Renal cortex interstitium (tissue), 11 donors: ENCODE results near the gene ILKAP. TPM values are rescaled to one million over a fixed set of nuclear protein-coding genes. Genes with fewer than 3 reads are reported as not detected.
A peak's percentile ranks its signal among the peaks of the same experiment; 100 is the strongest.

ENCODE experiments used
- DNase-seq, 11 donors: peaks; one replicate each; pipeline ENCODE4 v3.0.0-alpha.2; 2013; ENCODE audit warnings: low read depth in 9 of 11, low spot score in 4 of 11; ENCODE audit errors: extremely low read depth in 1 of 11
- polyA plus RNA-seq, 3 donors: library from polyadenylated mRNA; unstranded; fragments of 120-200 nt; gene quantifications; one replicate each; pipeline ENCODE4 v1.2.1, GENCODE V29; 2013; ENCODE audit not compliant: insufficient read length in 3 of 3

The ILKAP gene
- polyA plus RNA-seq, 3 donors, result 42.5 to 53.3 (median 47.0) TPM

DNA sequence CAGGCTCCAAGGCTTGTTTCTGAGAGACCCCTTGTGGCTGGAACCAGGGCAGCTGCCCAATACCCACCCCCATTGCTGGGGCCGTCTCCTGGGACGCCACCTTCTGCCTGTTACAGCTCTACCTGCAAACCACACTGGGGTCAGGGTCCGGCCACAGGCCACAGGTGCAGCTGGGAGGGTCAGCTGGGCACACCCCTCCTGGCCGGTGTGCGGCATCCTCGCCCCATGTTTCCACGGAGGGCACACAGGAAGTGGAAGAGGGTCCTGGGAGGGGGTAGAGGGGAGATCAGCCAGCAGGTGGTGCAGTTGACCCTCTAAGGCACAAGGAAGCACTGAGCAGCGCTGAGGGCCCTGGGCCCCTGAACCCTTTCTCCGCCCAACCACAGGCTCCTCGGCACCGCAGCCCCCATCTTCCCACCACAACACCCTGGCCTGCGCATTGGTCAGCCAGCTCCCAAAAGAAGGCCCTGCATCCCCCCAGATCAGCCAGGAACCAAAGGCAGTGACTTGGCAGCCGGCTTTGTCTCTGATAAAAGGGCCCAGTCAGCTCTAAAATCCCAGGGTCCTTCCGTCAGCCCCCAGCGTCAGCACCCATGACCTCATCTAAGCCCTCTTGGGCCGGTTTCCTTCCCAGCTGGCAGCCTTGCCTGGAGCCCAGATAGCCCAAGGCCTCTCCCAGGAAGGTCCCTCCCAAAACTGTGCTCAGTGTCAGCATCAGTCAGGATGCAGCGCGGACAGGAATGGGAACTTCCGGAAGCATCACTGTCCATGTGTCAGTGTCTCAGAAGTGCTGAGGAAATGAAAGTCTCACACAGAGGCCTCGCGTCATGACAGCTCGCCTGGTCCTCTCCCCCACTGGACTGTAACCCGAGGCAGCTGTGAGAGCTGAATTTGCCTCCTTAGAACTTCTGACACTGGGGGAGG is 43.0 kb downstream of the ILKAP start:
- no peak for DNase-seq

DNA sequence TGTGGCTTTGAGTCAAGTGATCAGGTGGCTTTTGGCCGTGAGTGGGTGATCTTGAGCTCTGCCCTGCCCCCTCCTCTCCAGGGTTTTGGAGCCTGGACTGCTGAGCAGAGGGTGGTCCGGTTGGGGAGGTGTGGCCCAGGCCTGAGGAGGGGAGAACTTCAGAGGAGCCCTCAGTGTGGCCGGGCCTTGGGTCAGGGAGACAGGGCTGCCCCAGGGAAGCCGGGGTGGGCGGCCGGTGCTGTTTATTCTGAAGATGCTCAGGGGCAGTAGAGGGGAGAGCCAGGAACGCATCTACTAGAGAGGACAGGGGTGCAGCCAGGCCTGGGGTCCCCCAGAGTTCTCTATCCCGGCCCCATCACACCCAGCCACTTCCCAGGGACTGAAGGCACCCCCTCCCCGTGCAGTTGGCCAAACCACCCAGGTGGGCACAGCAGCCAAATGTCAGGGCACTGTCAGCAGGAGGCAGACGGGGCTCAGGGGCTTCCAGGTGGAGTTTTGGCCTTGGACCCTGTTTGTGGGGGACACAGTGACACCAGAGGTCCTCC is 43.8 kb downstream of the ILKAP start:
- no peak for DNase-seq

DNA sequence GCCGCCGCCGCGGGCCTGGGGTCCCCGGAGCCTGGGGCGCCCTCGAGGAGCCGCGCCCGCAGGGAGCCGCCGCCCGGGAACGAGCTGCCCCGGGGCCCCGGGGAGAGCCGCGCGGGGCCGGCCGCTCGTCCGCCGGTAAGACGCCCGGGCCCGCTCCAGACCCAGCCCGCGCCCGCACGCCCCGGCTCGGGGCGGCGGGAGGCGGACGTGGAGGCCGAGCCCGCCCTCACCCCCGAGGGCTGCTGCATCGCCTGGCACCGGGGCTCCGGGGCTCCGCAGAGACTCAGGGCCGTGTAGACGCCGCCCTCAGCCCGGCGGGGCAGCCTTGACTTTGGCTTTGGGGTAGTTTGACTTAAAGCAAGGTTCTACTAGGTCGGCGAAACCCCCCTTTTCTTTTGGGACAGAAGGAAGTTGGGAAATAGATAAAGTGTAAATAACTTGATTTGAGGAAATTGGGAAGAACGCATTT is 44.4 kb downstream of the ILKAP start:
- DNase-seq, result no peak

DNA sequence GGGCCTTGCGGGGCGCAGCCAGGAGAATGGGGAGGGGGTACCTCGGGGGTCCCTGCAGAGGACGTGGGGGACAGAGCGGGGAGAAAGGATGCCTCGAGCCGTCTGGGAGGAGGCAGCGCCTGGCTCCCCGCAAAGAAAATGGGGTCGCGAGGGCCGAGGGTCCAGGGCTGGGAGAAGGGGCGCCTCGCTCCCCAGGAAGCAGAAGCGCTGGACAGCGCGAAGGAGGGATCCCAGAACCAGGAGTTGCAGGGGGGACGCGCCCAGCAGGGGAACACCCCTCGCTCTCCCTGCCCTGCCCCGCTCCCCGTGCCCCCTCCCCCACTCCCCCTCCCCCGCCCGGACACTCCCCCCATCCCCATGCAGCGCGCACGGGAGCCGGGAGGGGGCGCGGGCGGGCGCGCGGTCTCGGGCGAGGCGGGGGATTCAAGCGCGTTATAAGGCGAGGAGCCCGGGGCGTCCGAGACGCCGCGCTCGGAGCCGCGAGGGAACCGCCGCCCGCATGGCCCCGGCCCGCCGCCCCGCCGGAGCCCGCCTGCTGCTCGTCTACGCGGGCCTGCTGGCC is 44.9 kb downstream of the ILKAP start, which contains the start of gene ERFE:
Gene ERFE, plus strand, starts transcription at position 462 of the 562 bp plus-strand sequence. Its CDS starts 38 bp downstream, at position 500.
- DNase-seq, result no peak

DNA sequence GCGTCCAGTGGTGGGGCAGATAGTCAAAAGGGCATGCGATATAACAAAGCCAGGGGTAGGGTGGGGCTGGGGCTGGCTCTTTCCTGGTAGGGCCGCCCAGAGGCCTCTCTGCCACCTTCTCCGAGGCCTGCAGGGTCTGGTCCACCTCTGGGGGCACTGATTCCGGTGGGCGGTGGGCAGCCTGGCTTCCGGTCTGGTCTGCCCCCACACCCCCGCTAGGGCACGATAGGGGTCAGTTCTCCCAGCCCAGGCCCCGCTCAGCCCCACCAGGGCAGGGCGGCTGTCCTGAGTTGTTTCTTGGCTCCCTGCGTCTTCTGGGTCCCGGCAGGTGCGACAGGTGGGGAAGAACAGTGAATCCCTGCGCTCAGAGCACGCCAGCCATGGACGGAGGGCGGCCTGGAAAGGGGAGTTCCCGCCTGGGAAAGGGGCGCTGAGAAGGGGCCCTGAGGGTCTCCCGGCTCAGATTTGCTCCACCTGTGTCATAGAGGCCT is 45.4 kb downstream of the ILKAP start:
- DNase-seq, result no peak

DNA sequence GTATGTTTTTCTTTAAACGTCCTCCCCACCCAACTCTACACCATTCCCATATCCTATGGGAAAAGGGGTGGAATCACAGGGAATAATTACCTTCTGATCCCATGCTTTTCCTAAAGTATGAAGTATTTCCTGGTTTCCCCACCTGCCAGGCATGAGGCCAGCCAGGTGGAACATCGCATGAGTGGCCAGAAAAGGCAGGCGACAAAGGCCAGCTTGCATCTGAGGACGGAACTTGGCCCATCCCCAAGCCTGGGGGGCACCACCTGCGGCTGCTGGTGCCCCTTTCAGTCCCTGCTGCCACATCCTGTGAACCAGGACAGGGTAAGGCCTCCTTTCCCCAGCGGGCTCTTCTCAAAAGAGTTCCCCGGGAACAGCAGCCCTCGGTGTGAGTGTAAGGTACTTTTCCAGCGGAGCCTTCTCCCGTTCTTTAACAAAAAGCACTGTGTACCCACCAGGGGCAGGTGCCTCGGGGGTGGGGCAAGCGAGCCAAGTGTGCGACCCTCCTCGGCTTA is 45.9 kb downstream of the ILKAP start:
- no peak for DNase-seq

DNA sequence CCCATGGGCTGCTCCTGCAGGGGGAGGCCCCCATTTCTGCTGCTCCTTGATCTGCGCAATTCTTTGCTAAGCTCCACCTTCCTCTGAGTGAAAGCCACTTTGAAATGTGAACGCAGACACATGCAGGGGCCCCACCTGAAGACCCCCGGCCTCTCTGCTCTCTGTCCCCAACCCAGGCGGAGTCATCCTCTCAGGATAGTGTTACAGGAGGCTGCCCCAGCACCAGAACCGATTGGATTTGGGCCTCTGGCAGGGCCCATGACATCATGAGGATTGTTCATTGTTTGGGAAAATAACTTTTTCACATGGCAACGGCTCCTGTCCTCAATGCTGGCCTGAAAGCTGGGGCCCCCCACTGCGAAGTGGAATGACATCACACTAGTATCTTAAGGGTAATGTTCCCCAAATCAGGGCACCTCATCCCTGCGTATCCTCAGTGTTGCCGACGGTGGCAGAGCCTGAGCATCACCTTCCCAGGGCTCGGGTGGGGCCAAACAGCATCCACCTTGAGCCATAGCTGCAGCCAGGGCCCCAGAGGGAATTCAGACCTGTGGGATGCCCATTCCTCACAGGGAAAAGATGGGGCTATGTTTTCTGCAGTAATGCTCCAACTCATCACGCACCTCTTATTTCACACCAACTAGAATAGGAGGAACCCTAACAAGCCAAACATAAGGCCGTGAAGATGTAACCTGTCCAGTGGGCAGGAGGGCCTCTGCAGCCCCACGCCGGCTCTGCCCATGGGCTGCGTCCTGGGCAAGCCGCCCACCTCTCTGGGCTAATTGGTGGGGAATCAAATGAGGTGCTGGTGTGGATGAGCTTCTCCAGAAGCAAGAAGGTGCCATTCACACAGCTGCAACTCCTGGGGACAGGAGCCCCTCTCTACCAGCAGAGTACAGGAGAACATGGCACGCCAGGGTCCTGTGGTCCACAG is 47.5 kb downstream of the ILKAP start:
- DNase-seq, result no peak

DNA sequence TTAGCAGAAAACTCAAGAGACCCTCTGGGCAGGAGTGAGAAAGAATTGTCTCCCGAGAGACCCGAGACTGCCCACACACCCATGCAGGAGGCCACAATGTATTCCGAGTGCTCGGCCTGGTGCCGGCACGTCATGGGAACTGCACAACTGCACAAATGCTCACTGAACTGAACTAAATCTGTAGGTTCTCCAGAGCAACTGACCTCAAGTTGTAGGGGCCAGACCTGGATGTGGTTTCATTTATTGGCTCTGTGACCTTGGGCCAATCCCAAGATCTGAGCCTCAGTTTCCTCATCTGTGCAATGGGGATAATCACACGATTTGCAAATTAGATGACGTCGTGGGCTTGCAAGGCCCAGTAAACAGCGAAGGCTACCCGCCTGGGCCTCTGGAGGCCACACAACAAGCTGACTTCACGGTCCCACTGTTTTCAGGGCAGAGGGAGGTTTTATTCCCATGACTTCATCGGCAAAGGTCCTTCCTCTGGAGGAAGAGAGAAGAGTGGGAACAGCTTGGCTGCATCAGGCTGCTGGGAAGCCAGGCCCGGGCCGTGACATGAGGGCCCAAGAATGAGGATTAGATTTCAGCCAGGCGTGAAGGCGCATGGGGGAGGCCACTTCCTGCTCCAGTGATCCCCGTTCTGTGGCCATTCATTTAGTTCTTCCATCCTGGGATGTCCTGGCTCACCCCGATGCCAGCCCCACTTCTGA is 48.3 kb downstream of the ILKAP start:
- peak; percentile 61 to 91 (median 82) for DNase-seq

DNA sequence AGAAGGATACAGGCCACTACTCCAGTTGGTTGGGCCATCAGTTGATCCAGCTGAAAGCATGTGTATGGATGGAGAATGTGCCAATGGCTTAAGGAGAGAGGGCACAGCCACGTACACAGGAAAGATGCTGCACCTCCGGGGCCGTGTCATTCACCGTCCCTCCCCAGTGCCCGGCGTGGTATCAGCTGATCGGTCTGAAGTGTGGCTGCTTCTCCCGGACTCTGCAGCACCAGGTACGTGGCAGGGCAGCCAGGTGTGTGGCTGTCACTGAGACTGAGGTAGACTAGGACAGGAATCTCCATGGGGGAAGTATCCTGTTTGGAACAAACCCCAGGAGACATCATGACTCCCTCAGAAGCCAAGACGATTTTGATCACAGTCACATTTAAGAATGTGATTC is 48.9 kb downstream of the ILKAP start:
- DNase-seq, result no peak

DNA sequence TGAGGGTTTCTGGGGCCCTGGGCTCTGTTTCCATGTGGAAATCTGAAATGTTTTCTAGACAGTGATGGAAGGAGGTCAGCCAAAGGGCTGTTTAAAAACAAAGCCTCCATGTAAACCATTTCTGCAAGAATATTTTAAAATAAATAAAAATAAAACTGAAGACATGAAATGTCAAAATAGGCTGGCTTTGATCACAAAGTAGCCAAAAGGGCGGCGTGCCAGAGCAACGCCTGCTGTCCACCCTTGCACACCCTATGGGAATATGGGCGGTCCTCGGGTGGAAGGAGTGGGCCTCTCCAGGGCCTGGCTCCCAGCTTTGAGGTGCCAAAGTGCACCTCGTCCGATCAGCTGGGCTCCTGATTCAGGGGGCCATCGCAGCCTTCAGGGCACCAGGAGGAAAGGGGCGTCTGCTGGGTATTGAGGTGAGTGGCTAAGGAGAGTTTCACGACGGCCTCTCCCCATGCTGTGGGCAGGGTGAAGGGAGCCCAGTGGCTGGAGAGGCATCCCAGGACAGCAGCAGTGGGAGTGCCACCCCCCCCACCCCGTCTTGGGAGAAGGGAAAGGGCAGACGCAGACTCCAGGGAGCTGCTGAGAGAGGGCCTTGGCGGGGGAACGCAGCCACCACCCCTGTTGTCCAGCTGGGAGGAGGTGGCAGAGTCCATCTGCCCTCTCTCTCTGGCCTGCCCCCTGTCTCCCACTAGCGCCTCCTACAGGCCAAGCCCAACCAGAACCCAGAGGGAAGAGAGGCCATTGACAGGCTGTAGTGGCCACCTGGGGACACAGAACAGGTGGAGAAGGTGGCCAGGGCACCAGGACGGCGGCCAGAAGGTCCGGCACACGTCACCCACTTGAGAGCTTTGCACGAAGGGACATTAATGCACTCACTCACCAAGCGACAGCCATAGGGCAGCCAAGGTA is 50.5 kb downstream of the ILKAP start:
- DNase-seq, result no peak

DNA sequence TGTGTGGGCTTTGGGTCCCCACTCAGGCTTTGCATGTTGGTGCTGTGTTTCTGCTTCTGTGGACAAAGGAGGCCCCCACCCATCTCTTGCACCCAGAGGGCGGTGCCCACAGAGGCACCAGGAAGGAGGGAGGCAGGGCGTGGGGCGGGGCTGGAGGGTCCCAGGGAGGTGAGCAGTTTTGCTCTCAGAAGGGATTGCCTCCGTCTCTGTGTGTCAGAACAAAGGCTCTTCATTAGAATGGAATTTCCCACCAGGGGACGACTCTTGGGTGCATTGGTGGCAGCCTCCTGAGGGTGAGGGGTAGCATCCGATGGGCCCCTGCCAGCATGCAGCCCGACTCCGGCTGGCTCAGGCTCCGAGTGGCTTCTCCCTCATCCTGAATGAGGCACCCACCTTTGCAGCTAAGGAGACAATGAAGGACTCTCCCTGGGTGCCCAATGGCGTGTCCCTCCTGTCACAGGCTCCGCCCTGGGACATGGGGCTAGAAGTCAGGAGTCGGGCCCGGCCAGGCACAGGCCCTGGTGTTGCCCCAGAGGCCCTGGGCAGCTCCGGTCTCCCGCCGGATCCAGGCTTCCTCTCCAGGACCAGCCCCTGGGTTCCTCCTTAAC is 51.8 kb downstream of the ILKAP start:
- no peak for DNase-seq

DNA sequence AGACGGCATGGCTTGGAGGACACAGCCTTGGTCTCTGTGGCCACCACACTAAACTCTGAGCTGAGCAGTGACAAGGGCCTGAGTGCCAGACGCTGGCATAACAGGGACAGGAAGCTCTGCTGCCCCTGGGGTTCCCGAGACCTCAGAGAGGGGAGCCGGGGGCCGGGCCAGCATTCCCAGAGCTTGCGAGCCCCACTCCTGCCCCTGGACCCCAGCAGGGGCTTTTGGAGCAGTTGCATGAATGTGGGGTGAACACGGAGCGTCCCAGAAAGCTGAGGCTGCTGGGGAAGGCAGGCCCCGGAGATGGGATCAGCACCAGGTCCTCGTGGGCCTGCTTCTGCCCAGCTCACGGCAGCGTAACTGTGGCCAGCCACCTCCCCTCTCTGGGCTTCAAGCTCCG is 52.3 kb downstream of the ILKAP start:
- no peak for DNase-seq

DNA sequence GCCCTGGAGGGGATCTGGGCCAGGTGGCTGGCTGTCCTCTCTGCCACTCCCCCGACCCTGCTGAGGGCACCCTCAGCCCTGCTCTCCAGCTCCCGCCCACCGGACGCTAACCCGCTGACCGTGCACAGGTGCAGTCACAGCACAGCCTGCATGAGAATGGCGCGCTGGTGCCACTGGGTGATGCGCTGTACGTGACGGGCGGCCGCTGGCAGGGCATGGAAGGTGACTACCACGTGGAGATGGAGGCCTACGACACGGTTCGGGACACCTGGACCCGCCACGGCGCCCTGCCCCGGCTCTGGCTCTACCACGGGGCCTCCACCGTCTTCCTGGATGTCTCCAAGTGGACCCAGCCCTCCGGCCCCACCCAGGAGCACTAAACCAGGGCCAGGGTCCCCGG is 52.8 kb downstream of the ILKAP start:
- no peak for DNase-seq

DNA sequence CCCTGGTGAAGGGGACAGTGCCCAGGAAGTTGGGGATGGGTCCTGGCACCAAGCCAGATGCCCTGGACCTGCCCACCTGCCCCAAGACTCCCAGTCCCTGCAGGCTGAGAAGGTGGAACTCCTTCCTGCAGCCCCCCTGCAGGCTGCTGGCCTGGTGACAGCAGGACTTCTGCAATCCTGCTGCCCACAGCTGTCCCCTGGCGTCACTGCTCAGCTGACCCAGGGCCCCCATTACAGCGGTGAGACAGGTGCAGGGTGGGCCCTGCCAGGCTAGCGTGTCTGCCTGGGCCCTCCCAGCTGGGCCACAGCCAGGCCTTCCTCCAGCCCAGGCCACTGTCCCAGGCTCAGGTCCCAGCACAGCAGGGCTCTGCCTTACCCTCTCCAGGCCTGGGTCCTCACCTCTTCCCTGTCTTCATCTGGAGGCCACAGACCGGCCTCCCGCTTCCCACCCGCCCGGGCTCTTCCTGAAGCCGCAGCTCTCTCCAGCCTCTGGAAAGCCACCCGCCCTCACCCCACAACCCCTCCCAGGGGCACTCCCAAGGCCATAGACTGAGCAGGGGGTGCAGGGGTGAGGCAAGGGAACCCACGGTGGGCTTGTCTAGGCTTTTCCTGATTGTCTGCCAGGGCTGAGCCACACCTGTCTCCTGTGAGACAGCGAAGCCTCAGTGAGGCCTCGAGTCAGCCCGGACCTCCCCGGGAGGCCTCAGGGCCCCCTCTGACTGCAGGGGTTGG is 53.5 kb downstream of the ILKAP start:
- DNase-seq, result no peak

DNA sequence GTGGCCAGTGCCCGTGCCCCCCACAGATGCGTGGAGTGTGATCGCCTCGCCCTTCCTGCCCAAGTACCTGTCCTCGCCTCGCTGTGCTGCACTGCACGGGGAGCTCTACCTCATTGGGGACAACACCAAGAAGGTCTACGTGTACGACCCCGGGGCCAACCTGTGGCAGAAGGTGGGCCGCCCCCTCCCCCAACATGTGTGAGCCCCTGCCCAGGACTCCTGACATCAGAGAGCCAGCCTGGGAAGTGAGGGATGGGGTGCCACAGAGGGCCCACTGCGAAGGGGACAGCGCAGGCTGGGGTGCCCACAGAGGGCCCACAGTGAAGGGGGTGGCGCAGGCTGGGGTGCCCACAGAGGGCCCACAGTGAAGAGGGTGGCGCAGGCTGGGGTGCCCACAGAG is 54.5 kb downstream of the ILKAP start:
- no peak for DNase-seq

DNA sequence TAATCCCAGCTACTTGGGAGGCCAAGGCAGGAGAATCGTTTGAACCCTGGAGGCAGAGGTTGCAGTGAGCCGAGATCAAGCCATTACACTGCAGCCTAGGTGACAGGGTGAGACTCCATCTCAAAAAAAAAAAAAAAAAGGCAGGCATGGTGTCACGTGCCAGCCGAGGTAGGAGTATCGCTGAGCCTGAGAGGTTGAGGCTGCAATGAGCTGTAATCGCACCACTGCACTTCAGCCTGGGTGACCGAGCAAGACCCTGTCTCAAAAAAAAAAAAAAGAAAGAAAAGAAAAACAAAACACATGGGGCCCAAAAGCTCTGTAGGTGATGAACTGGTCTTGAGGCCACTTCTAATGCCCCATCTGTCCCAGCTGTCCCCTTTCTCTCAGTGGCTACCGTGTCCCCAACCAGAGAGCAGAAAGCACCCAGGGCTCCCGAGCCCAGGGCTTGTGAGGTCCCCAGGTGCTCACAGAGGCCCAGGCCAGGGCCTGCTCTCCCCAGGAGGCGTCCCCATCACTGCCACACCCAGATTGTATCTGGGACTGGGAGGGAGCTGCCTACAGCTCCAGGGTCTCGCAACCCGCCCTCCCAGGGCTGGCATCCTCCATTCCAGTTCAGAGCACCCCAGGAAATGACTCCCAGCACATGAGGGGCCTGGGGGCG is 56.5 kb downstream of the ILKAP start:
- no peak for DNase-seq
